Dermis blood vessel endothelial cell (primary cell): ENCODE data around the gene MXD1. TPM values are rescaled to one million over a fixed set of nuclear protein-coding genes. Genes with fewer than 3 reads are reported as not detected.

Experiments used
- DNase-seq: peaks from one replicate; pipeline ENCODE4 v3.0.0; 2010
- total RNA-seq: library from RNA; depleted of rRNA; stranded (reverse); fragments of >200 nt; gene quantifications from 2 replicates; pipeline ENCODE4 v1.2.3, GENCODE V29; 2014

Gene MXD1
- total RNA-seq, 1 donor from 2014 or later, result 4.9 TPM

- no peak for DNase-seq
Observed at GRCh38 chr2:69954084-69954483, 39.2 kb downstream of the MXD1 start.

GRCh38 chr2:69955029-69955428, 40.1 kb downstream of the MXD1 start:
- no peak for DNase-seq

- DNase-seq, result no peak
Observed at GRCh38 chr2:69956475-69956979, 41.6 kb downstream of the MXD1 start.

- no peak for DNase-seq
Observed at GRCh38 chr2:69957965-69958364, 43.1 kb downstream of the MXD1 start.

- no peak for DNase-seq
Observed at GRCh38 chr2:69958480-69958879, 43.6 kb downstream of the MXD1 start.

GRCh38 chr2:69959425-69959824, 44.5 kb downstream of the MXD1 start:
- DNase-seq, result no peak

GRCh38 chr2:69960821-69961220, 45.9 kb downstream of the MXD1 start:
- no peak for DNase-seq

- no peak for DNase-seq
Observed at GRCh38 chr2:69961496-69961895, 46.6 kb downstream of the MXD1 start, which contains the start of gene ASPRV1. TSS of gene ASPRV1 (minus strand) at chr2:69961631. CDS start at chr2:69961436, 195 bp downstream.

- no peak for DNase-seq
Observed at GRCh38 chr2:69962986-69963730, 48.2 kb downstream of the MXD1 start.

- no peak for DNase-seq
Observed at GRCh38 chr2:69964353-69964841, 49.5 kb downstream of the MXD1 start.

GRCh38 chr2:69965756-69966445, 51.0 kb downstream of the MXD1 start:
- DNase-seq, result no peak

GRCh38 chr2:69966496-69966895, 51.6 kb downstream of the MXD1 start:
- DNase-seq, result no peak

- no peak for DNase-seq
Observed at GRCh38 chr2:69968609-69969008, 53.7 kb downstream of the MXD1 start.

- no peak for DNase-seq
Observed at GRCh38 chr2:69969126-69969983, 54.4 kb downstream of the MXD1 start.

GRCh38 chr2:69969991-69970390, 55.1 kb downstream of the MXD1 start:
- no peak for DNase-seq

GRCh38 chr2:69972822-69973221, 57.9 kb downstream of the MXD1 start:
- no peak for DNase-seq

- no peak for DNase-seq
Observed at GRCh38 chr2:69973335-69973735, 58.4 kb downstream of the MXD1 start.

- no peak for DNase-seq
Observed at GRCh38 chr2:69975136-69975852, 60.4 kb downstream of the MXD1 start.

GRCh38 chr2:69975853-69976462, 61.0 kb downstream of the MXD1 start:
- DNase-seq, result no peak

- DNase-seq, result no peak
Observed at GRCh38 chr2:69977186-69977585, 62.3 kb downstream of the MXD1 start.

- no peak for DNase-seq
Observed at GRCh38 chr2:69977906-69978482, 63.1 kb downstream of the MXD1 start.
